IPS-NIHi7 (cell line): ENCODE results near the gene OR6J1.
"Not testable (repeated sequence)": the region's sequence is repeated elsewhere in the genome, so short reads cannot be mapped to it uniquely, and the experiment has no call there.

Experiments used
- DNase-seq: peaks from one replicate; pipeline ENCODE4 v3.0.0; 2012; ENCODE audit warnings: mixed read lengths; ENCODE audit errors: extremely low spot score

OR6J1 gene

GRCh38 chr14:22650960-22651521 lies 6.9 kb upstream of the OR6J1 start:
- no peak for DNase-seq

GRCh38 chr14:22650046-22650739 lies 6.0 kb upstream of the OR6J1 start:
- DNase-seq = no peak

- no peak for DNase-seq
Observed at GRCh38 chr14:22648506-22648905, 4.4 kb upstream of the OR6J1 start.

GRCh38 chr14:22646570-22647254 lies 2.6 kb upstream of the OR6J1 start:
- DNase-seq = no peak

- DNase-seq = no peak
Observed at GRCh38 chr14:22641846-22642245, 2.3 kb downstream of the OR6J1 start.

GRCh38 chr14:22640192-22640591 lies 4.0 kb downstream of the OR6J1 start:
- DNase-seq = no peak

- not testable (repeated sequence) for DNase-seq
Observed at GRCh38 chr14:22635980-22636379, 8.2 kb downstream of the OR6J1 start.

GRCh38 chr14:22634233-22634900 lies 9.8 kb downstream of the OR6J1 start:
- no peak for DNase-seq

GRCh38 chr14:22630486-22630885 lies 13.7 kb downstream of the OR6J1 start:
- DNase-seq = no peak

GRCh38 chr14:22630066-22630465 lies 14.1 kb downstream of the OR6J1 start:
- DNase-seq = no peak

- no peak for DNase-seq
Observed at GRCh38 chr14:22629361-22629760, 14.8 kb downstream of the OR6J1 start.

- DNase-seq = no peak
Observed at GRCh38 chr14:22627506-22628263, 16.5 kb downstream of the OR6J1 start.

GRCh38 chr14:22626590-22626989 lies 17.6 kb downstream of the OR6J1 start:
- no peak for DNase-seq

- no peak for DNase-seq
Observed at GRCh38 chr14:22623047-22623446, 21.1 kb downstream of the OR6J1 start.

- no peak for DNase-seq
Observed at GRCh38 chr14:22622255-22622654, 21.9 kb downstream of the OR6J1 start.

- not testable (repeated sequence) for DNase-seq
Observed at GRCh38 chr14:22615765-22616164, 28.4 kb downstream of the OR6J1 start.

GRCh38 chr14:22614240-22614799 lies 29.8 kb downstream of the OR6J1 start:
- peak; percentile 52 for DNase-seq

- no peak for DNase-seq
Observed at GRCh38 chr14:22613736-22614239, 30.4 kb downstream of the OR6J1 start.

GRCh38 chr14:22613106-22613695 lies 31.0 kb downstream of the OR6J1 start:
- no peak for DNase-seq

GRCh38 chr14:22610931-22611330 lies 33.2 kb downstream of the OR6J1 start:
- no peak for DNase-seq

- DNase-seq = no peak
Observed at GRCh38 chr14:22607291-22607690, 36.9 kb downstream of the OR6J1 start.
